ENCODE measurements around the gene RAB7B.

The RAB7B gene

GRCh38 chr1:206021626-206022365 lies 18.6 kb upstream of the RAB7B start:
- no peak overlapping the region for H3K4me3 ChIP-seq (ENCODE audit: low read depth, low read length)
- TF ChIP-seq, protein P1, sequence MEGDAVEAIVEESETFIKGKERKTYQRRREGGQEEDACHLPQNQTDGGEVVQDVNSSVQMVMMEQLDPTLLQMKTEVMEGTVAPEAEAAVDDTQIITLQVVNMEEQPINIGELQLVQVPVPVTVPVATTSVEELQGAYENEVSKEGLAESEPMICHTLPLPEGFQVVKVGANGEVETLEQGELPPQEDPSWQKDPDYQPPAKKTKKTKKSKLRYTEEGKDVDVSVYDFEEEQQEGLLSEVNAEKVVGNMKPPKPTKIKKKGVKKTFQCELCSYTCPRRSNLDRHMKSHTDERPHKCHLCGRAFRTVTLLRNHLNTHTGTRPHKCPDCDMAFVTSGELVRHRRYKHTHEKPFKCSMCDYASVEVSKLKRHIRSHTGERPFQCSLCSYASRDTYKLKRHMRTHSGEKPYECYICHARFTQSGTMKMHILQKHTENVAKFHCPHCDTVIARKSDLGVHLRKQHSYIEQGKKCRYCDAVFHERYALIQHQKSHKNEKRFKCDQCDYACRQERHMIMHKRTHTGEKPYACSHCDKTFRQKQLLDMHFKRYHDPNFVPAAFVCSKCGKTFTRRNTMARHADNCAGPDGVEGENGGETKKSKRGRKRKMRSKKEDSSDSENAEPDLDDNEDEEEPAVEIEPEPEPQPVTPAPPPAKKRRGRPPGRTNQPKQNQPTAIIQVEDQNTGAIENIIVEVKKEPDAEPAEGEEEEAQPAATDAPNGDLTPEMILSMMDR (IDR thresholded peaks at IDR 0.05; ENCODE audit: borderline replicate concordance, insufficient read depth, low read depth, low read length), result no peak

DNA sequence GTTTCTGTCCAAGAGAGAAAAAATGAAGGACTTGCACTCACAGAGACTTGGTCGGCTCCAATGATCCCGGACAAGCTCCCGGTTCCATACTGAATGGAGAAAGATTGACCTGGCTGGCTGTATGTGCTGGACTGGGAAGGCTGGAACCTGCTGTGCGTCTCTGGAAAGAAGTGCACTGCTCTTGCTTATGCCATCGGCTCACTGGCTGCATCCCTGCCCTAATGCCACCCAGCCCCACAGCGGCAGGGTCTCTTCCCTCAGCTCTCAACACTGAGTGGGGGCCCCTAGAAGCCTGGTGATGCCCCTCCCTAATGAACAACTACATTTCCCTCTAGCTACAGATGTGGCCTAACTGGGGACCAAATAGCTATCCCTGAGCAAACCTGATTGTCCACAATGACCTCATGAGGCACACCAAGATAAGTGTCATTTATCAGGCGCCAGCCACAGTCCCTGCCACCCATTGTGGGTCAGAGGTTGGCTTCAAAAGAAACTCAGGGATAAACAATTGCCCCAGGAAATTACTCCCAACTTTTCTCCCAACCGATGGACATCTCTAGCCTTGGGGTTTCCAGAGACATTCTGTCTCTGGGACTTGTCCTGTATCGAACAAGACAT lies 17.9 kb upstream of the RAB7B start:
- TF ChIP-seq, protein P1 (IDR thresholded peaks at IDR 0.05; ENCODE audit: borderline replicate concordance, insufficient read depth, low read depth, low read length), result no peak
- no peak overlapping the region for H3K4me3 ChIP-seq (ENCODE audit: low read depth, low read length)

GRCh38 chr1:206020393-206021007 lies 17.3 kb upstream of the RAB7B start:
- TF ChIP-seq, protein P1 (IDR thresholded peaks at IDR 0.05; ENCODE audit: borderline replicate concordance, insufficient read depth, low read depth, low read length), result no peak
- H3K4me3 ChIP-seq (ENCODE audit: low read depth, low read length), result no peak overlapping the region

DNA sequence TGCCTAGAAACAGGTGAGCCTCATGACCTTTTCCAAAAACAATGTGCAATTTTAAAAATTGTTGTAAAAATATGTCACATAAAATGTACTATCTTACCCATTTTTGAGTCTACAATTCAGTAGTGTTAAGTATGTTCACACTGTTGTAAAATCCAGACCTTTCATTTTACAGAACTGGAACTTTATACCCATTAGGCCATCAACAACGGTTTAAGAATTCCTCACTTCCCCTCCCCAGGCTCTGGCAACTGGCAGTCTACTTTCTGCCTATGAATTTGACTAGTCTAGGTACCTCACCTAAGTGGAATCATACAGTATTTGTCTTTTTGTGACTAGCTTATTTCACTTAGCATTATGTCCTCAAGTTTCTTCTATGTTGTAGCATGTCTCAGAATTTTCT lies 11.9 kb upstream of the RAB7B start:
- TF ChIP-seq, protein P1 (IDR thresholded peaks at IDR 0.05; ENCODE audit: borderline replicate concordance, insufficient read depth, low read depth, low read length), result no peak

DNA sequence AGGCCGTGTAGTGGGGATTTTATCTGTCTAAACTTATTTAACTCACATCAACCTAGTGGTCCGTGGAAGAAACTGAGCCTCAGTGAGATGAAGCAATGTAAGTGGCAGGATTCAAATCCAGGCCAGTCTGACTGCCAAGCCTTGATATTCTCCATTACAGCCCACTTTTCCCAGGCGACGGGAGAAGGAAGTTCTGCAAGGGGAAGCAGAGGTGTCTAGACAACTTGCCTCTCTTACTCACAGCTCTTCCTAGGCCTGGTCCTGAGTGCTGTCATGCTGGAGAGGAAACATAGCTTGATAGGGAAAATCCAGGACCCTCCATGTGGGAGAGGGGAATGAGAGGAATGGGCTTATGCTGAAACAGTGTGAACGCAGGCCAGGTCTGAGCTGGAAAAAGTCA lies 11.4 kb upstream of the RAB7B start:
- TF ChIP-seq, protein P1 (IDR thresholded peaks at IDR 0.05; ENCODE audit: borderline replicate concordance, insufficient read depth, low read depth, low read length), result no peak
- H3K4me3 ChIP-seq (ENCODE audit: low read depth, low read length), result no peak overlapping the region

More for the DNA sequence above, 11.9 kb upstream of the RAB7B start:
- no peak overlapping the region for H3K4me3 ChIP-seq (ENCODE audit: low read depth, low read length)

DNA sequence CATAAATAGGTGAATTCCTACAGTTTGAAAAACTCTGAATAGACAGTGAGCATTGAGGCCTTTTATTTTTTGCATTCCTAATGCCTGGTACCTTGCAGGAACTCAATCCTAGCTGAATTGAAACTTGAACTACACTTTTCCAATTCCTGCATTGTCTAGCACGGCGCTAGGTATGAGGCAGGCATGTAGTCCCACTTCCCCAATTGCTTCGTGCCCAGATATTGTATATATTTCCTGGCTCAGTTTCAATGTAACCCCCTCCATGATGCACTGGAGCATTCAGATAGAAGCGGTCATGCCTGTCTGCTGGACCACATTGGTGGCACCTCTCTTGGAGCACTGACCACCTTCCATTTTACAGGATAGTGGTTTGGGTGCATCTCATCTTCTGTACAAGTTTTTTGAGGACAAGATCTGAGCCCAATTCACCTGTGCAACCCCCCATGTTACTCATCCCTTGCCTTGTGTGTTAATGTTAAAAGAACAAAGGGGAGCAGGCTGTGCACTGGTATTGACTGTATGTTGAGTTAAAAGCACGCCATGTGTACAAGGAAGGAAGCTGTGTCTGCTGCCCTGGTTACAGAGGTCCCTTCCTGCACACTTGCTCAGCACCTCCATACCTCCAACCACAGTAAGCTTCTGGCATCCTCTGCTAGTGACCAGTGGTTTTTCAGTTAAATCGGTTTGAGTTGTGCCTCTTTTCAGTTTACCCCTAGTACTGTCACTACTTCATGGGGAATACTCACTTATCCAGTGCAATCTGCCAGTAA lies 10.0 kb upstream of the RAB7B start:
- TF ChIP-seq, protein P1 (IDR thresholded peaks at IDR 0.05; ENCODE audit: borderline replicate concordance, insufficient read depth, low read depth, low read length), result no peak
- no peak overlapping the region for H3K4me3 ChIP-seq (ENCODE audit: low read depth, low read length)
